GM19023 (cell line): Measurements from ENCODE around the gene JARID2.

Experiments
- ATAC-seq: cut with Tn5 transposase; IDR thresholded peaks from one replicate; pipeline ENCODE4 v1.9.1; 2021; ENCODE audit warnings: mild to moderate bottlenecking, moderate library complexity; ENCODE audit not compliant: unreplicated experiment

The JARID2 gene

GRCh38 chr6:15500901-15501825, 255.3 kb downstream of the JARID2 start:
- no peak for ATAC-seq

DNA sequence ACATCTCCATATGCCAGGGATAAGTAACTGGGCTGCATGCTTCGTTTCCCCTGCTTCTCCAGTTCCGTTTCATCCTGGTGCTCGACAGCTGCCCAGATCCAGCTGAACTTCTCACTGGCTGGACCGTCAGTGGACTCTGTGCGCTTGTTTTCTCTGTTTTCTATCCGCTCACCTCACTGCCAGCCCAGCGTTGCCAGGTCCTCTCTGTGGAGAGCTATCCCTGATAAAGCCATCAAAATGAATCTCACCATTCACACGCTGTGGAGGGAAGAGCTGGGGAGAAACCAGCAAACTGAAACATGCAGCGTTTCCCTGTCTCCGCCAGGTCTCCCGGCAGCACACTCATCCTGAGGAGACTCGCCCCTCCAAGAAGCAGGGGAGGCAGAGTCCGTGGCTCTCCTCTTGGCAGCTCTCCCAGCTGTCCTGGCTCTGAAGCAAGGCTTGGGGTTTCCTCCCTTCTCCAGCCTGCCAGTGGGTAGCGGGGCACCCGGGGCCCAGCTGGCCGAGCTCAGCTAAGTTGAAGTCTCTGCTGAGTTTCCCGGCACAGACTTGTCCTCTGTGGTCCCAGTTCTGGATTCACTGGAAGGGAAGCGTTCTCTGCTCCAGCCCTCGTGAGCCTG, 256.1 kb downstream of the JARID2 start:
- no peak for ATAC-seq

DNA sequence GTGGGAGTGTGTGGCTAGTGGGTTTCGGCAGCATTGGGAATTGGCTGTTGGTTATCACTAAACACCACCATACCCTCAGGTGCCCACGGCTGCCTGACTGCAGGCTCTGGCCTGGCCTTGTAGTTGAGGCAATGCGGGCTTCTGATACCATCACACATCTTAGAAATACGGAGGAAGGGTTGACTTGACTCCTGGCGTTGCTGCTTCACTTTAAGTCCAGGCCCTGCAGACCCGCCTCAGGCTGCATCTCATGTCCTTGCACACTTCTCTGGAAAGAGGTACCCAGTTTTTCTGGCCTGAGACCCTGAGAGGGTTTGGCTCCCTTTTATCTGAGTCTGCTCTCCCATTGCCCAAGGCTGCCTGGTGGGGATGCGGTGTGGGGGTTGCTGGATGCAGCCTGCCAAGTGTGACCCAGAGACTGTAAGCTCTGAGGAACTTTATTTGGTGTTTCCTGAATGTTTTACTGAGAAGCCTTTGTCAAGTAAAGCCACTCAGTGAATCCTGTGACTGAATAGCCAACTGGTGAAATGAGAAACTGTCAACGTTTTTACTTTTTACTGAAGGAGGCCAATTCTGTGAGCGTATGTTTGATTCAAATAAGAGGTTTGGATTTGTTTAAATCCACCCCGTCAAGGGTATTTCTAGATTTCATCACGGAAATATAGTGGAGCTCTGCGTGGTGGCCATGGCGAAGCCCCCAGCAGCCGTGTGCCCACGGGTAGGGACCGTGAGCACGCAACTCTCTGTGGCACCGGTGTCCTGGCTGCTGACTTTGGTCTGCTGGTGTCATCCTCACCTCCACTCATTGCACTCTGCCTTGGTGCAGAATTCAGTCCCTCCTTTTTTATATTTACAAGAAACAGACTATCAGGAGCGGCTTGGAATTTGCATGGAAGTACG, 256.8 kb downstream of the JARID2 start:
- no peak for ATAC-seq

GRCh38 chr6:15503346-15503680, 257.4 kb downstream of the JARID2 start:
- ATAC-seq: no peak

GRCh38 chr6:15504040-15504495, 258.2 kb downstream of the JARID2 start:
- no peak for ATAC-seq

GRCh38 chr6:15504581-15505350, 258.9 kb downstream of the JARID2 start:
- no peak for ATAC-seq

DNA sequence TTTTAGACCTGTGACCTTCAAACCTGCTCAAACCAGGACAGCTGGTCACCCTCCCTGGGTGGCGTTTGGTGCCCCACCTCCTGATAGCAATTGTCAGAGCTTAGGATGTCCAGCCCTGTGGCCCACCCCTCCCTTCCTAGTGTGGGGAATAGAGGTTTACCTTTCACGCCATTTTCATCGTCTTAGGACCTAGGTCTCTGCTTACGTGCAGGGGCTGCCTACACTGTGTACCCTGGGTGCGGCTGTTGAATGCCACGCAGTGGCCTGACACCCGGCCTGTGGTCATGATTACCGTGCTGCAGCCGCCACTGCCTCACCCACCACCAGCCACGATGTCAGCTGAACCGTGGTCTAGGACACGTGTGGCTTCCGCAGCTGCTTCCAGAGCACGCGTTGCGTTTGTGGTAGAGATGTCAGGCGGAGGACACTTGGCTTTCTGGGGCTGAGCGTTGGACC, 259.6 kb downstream of the JARID2 start:
- ATAC-seq: no peak

DNA sequence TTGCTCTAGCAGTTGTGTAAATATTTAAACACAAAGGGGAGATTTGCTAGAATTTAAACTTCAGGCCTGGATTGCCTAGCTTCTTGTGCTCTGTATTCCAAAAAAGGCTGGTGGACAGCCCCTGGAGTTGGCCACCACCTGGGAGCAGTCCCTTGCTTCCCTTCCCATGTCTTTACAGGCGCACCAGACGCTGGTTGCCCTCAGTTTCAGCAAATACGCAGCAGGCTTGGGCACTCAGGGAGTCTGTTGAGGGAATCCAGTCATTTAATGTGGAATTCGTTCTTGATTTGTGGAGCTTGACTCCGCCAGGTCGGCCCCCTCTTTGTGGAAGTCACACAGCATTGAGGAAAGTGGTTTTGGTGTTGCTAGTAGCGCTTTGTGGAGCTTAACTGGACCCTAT, 260.2 kb downstream of the JARID2 start:
- no peak for ATAC-seq

DNA sequence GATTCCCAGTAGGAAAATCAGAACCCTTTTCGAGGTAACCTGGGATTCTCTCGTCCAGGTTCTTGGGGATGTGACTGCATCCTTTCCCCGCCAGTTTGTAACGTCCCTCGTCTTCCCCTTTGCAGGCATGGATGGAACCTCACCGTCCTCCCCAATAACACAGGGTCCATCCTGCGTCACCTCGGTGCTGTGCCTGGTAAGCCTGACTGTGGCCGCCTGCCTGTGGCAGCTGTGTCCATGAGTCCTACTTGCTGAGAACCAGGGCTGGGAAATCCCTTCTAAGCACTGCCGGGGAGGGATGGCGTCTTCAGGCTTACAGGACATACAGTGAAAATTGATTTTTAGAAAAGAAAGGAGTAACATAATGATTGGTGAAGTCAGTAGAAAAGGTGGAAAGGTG, 261.4 kb downstream of the JARID2 start:
- no peak for ATAC-seq

DNA sequence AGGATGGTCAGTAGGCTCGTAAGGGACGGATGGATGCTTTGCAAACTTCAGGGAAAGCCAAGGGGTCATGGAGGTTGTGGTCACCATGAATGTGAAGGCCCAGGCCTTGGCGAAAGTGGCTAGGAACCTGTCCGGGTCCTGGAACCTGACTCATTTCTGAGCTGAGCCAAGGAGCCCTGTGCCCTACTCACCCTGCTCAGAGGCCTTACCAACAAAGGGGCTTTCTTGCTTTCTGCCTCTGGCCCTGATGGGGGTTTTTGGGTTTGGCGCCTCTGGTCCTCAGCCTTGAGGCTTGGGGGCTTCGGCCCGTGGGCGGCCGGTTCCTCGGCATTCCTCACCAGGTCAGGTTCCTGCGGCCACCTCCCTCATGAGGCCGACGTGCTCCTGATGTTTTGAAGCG, 261.9 kb downstream of the JARID2 start:
- no peak for ATAC-seq

DNA sequence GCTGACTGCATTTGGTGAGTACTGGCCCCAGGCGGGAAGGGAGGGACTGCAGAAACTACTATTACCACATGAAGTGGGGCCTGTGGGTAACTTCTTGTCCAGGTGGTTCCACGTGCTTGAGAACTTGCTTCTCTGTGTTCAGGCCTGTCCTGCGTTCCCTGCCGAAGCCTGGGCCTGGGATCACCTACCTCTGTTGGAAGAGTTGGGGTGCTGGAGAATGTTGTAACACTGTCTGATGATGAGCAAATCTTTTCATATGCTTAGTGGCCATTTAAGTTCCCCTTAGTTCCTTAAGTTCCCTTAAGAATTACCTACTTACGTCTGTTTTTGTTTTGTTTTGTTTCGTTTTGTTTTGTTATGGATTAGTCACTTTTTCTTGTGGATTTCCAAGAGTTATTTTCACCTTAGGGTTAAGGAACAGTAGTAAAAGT, 262.6 kb downstream of the JARID2 start:
- ATAC-seq: no peak

GRCh38 chr6:15508931-15509330, 263.1 kb downstream of the JARID2 start:
- ATAC-seq: no peak

DNA sequence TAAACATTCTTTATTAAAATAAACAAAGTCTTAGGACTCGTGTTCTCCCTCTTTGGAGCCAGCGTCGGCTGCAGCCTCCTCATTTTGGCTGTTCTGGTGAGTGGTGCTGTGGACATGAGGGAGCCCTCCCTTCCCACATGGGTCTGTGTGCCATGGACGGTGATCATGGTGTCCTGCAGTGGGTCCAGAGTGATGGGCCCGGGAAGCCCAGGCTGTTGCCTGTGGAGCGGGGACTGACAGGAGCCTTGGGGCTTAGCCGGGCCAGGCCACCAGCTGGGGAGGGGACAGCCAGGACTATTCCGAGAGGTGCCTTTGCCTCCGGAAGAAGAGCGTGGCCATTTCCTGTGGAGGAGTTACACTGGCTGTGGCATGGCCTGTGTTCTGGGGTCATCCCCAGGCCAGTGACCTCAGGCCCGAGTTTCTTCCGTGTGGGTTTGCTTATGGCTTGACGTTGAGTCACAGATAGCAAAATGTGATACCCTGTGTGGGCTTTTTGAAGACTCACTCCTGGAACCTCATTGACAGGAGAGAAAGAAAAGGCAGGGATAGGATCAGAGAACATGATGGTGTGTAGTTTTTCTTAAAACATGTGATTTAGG, 263.6 kb downstream of the JARID2 start:
- ATAC-seq: no peak

DNA sequence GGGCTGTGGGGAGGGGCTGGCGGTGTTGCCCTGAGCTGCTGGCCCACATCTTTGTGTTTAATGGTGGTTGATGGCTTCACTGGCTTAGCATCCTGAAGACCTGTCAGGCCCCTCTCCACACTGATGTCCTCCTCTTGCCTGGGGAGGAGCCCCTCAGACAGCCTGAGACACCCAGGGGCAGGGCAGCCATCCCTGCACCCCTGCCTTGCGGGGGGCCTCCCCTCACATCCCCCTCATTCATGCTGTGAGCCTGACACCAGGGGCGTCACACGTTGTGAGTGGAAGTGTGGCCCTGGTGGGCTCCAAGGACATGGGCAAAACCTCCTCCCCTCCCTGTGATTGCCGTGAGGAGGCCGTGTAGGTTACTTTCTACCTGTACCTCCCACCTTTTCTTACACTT, 264.3 kb downstream of the JARID2 start:
- ATAC-seq: no peak

DNA sequence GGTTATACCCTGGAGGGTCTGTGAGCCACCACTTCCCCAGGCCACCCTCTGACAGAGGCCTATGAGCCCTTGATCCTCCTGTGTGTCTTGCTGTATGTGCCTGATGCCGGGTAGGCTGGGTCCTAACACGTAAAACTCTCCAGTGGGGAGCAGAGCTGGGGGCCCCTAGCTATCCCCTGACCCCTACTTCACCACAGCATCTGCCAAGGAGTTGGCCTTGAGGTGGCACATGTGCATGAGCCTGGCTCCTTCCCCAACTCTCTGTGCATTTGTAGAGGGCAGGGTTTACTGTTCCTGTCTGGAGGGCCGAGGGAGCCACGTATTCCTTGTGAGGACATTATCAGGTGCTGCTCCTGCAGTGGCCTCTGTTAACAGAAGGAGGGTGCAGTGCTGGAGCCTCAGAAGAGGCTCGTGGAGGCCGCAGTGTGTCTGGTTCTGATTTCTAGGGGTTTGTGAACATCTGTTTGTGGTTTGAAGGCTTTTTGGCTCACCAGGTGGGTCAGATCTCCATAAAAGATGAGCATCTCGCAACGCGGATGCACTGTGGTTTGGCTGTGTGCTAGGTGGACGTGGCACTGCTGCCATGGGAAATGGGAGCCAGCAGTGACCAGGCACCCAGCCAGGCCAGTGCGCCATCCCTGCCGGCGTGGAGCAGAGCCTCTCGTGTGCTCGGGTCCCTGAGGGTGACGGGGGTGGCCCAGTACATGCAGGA, 264.8 kb downstream of the JARID2 start:
- no peak for ATAC-seq

GRCh38 chr6:15511248-15512125, 265.6 kb downstream of the JARID2 start:
- no peak for ATAC-seq

DNA sequence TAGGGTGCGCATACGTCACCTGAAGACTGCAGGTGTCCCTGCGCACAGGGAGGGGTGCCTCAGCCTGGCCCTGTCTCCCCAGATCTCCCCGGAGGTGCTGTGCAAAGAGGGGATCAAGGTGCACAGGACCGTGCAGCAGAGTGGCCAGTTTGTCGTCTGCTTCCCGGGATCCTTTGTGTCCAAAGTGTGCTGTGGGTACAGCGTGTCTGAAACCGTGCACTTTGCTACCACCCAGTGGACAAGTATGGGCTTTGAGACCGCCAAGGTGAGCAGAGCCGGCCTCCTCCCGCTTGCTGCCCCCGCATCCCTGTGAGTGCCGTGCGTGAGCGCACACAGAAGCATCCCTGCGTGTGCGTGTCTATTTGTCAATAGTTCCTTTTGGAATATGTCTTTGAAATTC, 266.3 kb downstream of the JARID2 start:
- ATAC-seq: no peak

DNA sequence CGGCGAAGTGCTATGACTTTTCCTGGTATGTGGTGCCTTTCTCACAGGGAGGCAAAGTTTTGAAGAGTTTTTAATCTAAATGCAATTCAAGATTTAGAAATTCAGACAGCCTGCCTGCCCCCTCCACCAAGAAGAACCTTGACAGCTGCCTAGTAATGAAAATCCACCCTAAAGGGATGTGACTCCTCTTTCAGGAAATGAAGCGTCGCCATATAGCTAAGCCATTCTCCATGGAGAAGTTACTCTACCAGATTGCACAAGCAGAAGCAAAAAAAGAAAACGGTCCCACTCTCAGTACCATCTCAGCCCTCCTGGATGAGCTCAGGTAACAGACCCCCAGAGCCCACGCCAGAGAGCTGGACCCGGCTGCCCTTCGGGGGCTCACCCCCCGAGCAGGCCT, 266.9 kb downstream of the JARID2 start:
- no peak for ATAC-seq
